HG02642 (cell line): ENCODE measurements around the gene SLC22A2.
"Not testable (repeated sequence)": the region's sequence is repeated elsewhere in the genome, so short reads cannot be mapped to it uniquely, and the experiment has no call there.

Experiments
- ATAC-seq: cut with Tn5 transposase; IDR thresholded peaks from one replicate; pipeline ENCODE4 v1.9.1; 2021; ENCODE audit warnings: mild to moderate bottlenecking; ENCODE audit not compliant: unreplicated experiment, poor library complexity

SLC22A2 gene

GRCh38 chr6:160253292-160253691 is 5.3 kb downstream of the SLC22A2 start:
- ATAC-seq: no peak

GRCh38 chr6:160252073-160252813 is 6.4 kb downstream of the SLC22A2 start:
- ATAC-seq: no peak

GRCh38 chr6:160249671-160250070 is 8.9 kb downstream of the SLC22A2 start:
- no peak for ATAC-seq

- no peak for ATAC-seq
Measured at GRCh38 chr6:160248538-160248937, 10.1 kb downstream of the SLC22A2 start.

GRCh38 chr6:160247457-160247883 is 11.2 kb downstream of the SLC22A2 start:
- no peak for ATAC-seq

GRCh38 chr6:160240691-160241084 is 17.9 kb downstream of the SLC22A2 start:
- no peak for ATAC-seq

GRCh38 chr6:160239929-160240690 is 18.5 kb downstream of the SLC22A2 start:
- ATAC-seq: no peak

- ATAC-seq: no peak
Measured at GRCh38 chr6:160238761-160239751, 19.6 kb downstream of the SLC22A2 start.

GRCh38 chr6:160238278-160238711 is 20.3 kb downstream of the SLC22A2 start:
- no peak for ATAC-seq

- not testable (repeated sequence) for ATAC-seq
Measured at GRCh38 chr6:160237597-160238275, 20.9 kb downstream of the SLC22A2 start.

- ATAC-seq: not testable (repeated sequence)
Measured at GRCh38 chr6:160236235-160236872, 22.3 kb downstream of the SLC22A2 start.

GRCh38 chr6:160233950-160234640 is 24.5 kb downstream of the SLC22A2 start:
- ATAC-seq: not testable (repeated sequence)

- ATAC-seq: no peak
Measured at GRCh38 chr6:160227769-160228161, 30.9 kb downstream of the SLC22A2 start.

GRCh38 chr6:160227038-160227768 is 31.4 kb downstream of the SLC22A2 start:
- ATAC-seq: no peak

GRCh38 chr6:160226118-160226591 is 32.5 kb downstream of the SLC22A2 start:
- ATAC-seq: peak; percentile 65

GRCh38 chr6:160224639-160225237 is 33.9 kb downstream of the SLC22A2 start:
- ATAC-seq: no peak

GRCh38 chr6:160222491-160222890 is 36.1 kb downstream of the SLC22A2 start:
- ATAC-seq: no peak

- no peak for ATAC-seq
Measured at GRCh38 chr6:160221918-160222317, 36.7 kb downstream of the SLC22A2 start.
